HG03066 (cell line): ENCODE results near the gene LANCL2.
A peak's percentile ranks its signal among the peaks of the same experiment; 100 is the strongest.
"Not testable (repeated sequence)": the region's sequence is repeated elsewhere in the genome, so short reads cannot be mapped to it uniquely, and the experiment has no call there.

ENCODE experiments used
- ATAC-seq: cut with Tn5 transposase; IDR thresholded peaks from one replicate; pipeline ENCODE4 v1.9.1; 2021; ENCODE audit warnings: low read depth; ENCODE audit not compliant: unreplicated experiment

LANCL2 gene, protein sequence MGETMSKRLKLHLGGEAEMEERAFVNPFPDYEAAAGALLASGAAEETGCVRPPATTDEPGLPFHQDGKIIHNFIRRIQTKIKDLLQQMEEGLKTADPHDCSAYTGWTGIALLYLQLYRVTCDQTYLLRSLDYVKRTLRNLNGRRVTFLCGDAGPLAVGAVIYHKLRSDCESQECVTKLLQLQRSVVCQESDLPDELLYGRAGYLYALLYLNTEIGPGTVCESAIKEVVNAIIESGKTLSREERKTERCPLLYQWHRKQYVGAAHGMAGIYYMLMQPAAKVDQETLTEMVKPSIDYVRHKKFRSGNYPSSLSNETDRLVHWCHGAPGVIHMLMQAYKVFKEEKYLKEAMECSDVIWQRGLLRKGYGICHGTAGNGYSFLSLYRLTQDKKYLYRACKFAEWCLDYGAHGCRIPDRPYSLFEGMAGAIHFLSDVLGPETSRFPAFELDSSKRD

DNA sequence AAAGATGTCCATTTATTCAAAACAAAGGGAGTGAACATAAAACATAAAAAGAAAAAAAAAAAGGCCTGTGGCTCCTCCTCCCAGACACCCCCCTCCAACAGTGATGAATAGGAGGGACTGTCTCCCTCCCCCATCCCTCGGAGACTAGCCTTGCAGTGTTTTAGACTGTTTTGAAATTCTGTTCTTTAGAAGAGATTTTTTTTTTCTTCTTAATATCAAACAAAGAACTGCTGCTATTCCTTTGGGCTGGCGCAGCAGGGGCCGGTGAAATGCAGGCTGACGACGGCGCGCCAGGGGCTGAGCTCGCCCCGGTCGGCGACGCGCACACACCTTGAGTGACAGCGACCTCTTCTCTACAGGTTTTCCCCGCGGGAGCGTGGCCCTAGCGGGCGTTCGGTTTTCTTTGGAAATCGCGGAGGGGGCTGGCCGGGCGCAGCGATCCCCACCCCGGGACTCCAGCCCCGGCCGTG lies at the start of gene LANCL2:
Gene LANCL2, plus strand, starts transcription at position 133 of the 470 bp plus-strand sequence. CDS start 689 bp downstream, outside the sequence.
- ATAC-seq: peak; percentile 28

DNA sequence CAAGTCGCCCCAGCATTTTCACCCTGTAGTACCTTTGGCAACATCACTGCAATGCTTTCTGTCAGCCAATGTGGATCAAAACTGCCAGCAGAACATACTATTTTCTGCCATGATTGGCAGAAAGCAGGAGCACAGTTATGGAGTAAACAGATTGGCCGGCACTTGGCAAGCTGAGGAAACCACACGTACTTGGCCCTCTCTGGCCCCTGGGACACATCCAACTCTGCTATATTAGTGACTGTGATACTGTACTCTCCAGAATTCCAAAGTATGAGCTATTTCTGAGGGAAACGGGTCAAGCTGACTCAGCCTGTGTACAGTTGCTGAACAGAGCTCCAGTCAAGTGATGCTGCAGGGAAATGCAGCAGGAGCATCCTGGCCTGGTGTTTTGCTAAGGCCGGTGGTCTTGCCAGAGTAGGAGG lies 39.8 kb upstream of the LANCL2 start:
- ATAC-seq: no peak

DNA sequence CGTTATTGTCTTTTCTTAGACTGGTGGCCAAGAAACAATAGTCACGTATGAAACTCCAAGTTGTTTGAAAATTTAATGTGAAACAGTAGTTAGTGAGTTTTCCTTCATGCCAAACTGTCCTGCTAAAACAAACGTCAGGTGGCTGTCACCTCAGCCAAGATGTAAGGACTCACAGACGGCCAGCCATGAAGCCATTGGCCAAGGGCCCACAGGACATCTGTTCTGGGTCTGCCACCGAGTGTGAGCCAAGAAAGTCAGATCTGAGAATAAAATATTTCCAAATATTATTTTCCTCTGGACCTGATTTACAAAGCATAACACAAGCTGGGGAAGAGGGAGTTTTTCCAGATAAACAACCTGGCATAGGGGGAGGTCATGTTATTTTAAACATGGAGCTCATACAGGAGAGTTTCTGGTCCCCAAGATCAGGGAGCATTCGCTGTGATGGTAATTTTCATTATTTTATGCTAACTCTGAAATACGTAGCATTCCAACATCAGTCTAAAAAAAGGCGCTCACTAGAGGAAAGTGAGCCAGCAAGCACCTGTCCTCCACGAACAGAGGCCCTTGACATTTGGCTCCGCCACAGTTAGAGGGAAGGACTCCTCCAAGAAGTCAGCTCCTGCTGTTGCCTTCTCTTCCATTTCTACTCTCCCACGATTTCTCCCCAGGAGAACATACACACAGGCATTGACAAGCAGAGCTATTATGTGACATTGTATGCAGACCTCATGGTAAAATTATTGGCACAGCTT lies 38.9 kb upstream of the LANCL2 start:
- no peak for ATAC-seq

DNA sequence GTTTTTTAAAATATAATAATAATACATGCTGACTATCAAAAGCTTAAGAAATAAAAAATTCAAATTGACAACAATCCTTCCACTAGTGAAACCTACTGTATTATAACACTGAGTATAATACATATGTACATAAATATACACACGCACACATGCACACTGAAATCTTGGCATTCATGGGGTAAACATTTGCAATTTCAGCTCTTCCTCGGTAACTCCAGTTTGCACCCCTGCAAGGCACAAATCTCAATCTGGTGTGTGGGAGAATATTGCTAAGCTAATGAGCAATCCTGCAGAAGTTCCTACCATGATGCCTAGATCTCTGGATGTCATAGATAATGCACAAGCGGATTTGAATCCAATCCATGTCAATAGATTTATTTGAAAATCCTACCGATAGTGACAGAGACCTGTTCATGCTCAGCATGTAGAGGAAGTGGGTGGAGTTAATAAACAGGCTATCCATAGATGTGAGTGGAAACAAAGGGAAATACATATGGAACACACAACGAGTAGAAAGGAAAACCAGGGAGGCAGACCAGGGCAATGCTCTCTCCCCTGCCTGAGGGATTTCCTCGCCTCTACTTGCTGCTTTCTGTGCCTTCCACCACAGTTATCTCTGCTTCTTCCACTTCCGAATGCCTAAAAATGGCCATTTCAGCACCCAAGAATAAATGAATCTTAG lies 38.1 kb upstream of the LANCL2 start:
- ATAC-seq: no peak

DNA sequence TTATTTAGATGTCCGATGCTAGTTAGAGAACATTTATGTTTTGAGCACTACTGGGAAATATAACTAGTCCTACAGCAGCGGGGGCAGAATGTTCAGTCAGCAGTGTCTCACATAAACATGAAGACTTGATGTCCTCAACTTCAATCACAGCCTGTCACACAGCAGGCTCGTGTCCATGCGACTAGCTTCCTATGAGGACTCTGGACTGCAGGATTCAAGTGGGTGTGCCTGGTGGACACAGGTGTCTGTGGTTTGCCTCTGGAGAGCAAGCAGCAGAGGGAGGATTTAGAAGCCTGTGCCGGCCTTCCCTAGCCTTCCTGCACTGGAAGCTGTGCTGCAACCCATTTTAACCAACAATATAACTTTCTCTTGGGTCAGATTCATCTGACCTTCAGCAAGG lies 30.0 kb upstream of the LANCL2 start:
- ATAC-seq: no peak

DNA sequence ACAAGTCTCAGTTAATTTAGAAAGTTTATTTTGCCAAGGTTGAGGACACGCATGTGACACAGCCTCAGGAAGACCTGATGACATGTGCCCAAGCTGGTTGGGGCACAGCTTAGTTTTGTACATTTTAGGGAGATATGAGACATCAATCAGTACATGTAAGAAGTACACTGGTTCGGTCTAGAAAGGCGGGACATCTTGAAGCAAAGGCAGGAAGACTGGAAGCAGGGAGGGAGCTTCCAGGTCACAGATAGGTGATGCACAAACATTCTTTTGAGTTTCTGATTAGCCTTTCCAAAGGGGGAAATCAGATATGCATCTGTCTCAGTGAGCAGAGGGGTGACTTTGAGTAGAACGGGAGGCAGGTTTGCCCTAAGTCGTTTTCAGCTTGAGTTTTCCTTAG lies 29.4 kb upstream of the LANCL2 start:
- ATAC-seq: no peak

DNA sequence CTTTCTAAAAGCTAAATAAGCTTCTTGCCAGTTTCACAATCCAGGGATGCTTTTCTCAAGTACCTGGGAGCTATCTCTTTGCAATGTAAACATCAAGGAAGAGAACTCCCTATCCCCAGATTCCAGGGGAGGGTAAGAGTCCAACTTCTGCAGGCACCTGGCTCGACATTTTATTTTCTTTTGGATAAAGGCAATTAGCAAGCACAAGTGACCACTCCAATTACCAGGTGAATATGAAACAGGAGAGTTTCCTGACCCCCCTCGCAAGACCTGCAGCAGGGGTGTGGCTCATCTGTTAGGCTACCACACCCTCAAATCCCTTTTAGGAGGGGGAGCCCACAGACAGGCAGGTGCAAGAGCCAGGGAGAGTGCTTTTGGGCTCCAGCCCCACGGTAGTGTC lies 28.6 kb upstream of the LANCL2 start:
- no peak for ATAC-seq

DNA sequence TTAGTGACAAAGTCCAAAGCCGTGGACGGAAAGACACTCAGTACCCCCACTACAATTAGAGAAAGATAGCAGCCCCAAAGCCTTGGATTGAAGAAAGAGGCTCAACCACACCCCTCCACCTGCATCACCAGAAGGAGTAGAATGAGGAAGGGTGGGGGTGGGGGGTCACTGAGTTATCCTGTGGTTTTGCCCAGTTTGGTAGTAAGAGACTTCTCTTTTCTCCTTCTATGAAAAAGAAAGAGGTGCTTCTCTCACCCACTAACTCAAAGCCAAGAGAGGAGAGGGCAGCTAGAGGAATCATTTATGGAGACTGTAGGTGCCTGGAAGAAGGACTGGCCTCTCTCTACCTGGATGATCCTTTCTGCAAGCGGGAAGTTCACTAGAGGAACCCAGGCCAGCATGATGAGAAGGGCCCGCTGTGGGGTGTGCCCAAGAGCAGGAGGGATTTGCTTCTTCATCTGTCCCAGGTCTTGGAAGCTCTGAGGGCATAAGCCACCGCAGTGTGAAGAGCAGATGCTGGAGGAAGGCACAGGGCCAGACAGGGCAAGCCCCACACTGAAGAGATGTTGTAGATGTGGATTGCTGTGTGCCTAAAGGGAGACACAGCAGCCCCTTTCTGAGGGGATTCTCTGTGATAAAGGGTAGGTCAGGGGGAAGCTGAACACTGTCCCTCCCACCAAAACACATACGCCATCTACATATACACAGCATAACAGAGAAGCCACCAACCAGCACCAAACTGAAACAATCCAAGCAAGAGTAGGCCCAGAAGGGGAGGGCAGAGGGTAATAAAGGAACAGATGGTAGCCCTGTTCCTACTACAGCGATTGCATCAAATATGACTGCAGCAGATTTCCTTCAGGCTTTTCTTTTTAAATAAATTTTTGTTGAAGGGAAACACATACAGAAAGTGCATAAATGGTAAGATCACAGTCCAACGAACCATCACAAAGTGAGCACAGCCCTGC lies 25.8 kb upstream of the LANCL2 start:
- ATAC-seq: no peak

DNA sequence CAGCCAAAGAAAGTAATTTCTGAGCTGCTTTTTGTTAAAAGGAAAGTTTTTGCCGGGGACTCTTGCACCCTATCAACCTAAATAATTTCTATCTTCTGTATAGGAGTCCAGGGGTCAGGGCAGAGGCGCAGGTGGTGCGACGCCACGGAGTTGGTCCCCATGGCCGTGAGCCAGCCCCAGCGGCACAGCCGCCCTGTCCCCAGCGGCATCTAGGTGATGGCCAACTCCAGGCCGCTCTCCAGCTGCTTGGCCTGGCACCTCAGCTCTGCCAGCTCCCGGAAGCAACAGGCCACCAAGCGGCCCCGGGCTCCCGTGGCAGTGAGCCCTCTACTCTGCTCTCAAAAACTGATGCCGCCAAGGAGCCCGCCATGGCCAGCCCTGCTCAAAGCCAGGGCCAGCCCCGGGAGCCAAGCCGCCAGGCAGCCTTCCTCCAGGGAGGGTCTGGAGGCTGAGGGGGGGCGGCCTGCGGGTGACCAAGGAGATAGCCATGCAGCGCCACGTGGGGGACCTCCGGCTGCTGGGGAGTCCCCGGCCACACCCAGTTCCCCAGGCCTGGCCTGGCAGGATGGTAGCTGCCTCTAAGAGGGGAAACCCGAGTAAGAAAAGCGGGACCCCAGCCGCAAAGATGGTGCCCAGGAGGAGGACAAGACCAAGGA lies 22.8 kb upstream of the LANCL2 start:
- ATAC-seq: no peak

DNA sequence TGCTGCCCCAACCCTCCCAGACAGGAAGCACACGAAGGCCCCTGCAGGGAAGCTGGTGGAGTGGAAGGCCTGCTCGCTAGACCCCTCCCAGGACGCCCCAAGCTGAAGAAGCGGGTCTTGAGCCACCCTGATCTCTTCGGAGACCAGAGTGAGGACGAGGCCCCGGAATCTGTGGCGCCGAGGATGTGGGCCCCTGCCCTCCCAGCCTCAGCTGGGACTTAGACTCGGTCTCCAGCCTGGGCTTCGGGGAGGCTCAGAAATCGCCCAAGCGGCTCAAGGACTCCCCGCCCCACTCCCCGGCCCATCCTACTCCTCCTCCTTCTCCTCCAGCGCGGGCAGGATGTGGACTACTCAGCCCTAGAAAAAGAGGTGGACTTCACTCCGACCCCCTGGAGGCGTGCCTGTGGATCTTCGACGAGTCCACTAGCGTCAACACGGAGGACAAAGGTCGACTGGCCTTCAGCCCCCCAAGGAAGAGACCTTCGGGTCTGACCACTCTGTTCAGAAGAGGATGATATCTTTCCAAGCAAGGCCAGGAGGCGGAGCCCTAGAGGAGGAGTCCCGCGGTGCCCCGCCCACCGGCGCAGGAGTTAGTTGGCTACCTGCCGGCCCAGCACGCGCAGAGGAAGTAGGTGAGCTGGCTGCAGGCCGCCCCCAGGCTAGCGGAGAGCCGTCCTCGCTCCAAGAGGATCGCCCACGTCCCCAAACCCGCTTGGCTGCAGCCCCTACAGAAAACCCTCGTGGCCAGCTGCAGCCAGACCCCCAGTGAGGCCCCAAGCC lies 21.9 kb upstream of the LANCL2 start:
- ATAC-seq: no peak

DNA sequence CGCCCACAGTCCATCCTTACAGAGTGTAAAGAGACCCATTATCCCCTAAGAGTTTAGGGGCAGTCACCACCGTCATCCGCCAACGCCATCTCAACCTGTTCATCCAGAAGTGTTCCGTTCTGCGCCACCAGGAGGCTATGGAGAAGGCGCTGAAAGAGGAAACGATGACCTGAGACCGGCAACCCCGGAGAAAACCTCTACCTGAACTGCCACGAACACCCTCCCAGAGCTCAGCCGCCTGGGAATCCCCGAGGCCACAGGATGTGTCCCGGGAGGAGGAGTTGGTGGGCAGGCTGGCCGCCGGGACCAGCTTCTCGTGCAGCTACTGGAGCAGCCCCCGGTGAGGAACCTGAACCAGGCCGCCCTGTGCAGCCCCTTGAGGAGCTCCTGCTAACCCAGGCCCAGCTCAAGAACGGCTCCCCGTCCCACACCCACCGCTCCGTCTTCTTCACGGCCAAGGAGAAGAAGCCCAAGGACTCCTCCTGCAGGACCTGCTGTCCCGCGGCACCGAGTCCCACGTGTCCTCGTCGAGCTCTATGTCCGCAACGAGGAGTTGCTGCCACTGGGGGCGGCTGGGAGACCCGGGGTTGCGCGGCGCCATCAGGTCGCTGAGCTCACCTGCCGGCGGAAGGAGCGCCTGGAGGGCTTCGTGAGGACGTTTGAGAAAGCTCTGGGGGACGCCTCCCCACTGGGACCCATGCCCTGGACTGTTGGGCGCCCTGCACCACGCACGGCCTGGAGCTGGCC lies 21.1 kb upstream of the LANCL2 start:
- ATAC-seq: no peak

DNA sequence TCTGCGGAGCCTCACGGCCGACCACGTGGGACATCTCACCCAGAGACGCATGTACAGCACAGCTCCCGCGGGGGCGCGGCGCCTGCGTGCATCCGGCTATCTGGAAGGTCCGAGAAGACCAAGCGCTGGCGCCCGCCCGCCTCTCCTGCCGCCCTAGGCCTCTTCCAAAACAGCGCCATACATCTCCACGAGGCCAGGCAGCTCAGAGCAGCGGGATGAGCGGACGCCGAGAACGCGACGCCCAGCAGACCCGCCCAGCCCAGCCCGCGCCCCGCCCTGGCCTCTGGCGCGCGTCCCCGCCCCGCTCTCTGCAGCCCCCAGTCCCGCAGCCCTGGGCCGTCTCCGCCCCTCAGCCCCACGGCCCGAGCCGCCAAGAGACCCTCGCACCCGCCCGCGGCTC lies 20.3 kb upstream of the LANCL2 start:
- no peak for ATAC-seq

DNA sequence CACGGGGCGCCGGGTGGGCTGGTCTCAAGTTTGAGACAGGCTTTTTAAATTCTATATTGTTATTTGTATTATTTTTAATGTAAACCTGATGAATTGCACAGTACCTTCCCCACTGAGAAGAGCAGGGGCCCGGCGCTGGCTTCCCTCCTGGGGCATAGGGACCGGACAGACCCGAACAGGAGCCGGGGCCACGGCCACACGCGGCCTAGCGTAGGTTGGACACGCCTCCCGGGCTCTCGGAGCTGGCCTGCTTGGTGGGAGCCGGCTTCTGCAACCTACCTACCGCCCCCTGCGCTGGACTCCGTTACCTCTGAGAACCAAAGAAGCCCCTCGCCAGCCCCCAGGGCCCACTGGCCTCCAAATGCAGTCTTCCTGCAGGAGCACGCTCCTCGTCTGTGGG lies 19.8 kb upstream of the LANCL2 start:
- ATAC-seq: no peak

DNA sequence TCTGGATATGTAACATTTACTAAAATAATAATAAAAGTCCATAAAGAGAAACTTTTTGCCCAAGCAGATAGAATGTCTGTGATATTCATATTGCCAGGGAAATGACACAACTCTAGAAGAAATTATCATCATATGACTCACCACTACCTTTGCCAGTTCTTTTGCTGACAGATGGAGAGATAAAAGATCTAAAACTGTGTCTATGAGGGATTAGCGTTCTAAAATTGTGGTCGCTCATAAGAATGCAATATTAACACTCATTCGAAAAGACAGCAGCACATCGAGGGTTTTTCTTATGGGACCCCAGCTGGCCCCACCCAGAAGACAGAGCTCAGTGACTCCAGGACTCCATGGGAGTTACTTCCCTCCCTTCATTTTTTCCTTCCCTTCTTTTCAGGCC lies 16.6 kb upstream of the LANCL2 start:
- ATAC-seq: no peak

DNA sequence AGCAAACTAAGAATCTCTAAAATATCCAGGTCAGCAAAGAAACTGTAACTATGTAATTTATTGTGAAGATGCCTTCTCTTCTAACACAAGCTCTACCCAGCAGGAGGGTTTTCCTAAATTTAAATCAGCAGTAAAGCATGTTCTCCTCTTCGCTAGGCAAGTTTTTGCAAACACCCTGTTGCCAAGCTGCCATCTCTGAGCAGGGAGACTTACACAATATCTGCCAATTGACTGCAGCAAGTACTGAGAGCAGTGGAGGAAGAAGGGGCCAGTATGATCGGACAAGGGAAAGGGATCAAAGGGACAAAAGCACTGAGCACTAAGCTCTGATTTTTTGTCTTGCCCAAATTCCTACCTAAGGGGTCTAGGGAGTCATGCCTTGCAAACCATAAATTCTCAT lies 16.0 kb upstream of the LANCL2 start:
- no peak for ATAC-seq

DNA sequence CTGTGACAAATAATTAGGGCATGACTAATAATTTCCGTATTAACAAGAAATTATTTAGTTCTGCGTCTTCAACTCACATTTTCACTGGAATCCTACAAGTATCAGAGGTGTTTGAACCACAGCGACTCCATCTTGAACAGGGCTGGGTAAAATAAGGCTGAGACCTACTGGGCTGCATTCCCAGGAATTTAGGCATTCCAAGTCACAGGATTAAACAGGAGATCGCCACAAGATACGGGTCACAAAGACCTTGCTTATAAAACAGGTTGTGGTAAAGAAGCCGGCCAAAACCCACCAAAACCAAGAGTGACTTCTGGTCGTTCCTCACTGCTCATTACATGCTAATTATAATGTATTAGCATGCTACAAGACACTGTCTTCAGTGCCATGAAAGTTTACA lies 14.9 kb upstream of the LANCL2 start:
- ATAC-seq: no peak

DNA sequence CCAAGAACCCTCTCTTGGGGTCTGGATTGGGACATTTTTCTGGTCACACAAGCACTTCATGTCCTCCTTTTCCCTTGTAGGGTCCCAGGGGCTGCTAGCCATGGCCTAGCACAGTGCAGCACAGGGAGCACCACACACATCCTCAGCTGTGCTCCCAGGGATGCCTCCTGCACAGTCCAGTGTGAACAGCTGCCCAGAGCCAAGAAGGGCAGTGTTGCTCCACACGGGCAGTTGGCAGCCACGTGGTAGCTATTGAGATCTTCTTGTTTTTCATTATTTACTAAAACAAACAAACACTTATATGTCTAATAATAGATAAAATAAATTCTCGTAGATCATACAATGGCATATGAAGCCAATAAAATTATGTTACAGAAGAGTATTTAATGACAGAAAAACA lies 13.9 kb upstream of the LANCL2 start:
- no peak for ATAC-seq

DNA sequence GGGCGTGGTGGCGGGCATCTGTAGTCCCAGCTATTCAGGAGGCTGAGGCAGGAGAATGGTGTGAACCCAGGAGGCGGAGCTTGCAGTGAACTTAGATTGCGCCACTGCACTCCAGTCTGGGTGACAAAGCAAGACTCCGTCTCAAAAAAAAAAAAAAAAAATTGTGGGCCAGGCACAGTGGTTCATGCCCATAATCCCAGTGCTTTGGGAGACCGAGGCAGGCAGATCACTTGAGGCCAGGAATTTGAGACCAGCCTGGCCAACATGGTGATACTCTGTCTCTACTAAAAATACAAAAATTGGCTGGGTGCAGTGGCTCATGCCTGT lies 12.2 kb upstream of the LANCL2 start:
- not testable (repeated sequence) for ATAC-seq
